ENCODE measurements around the gene FAM32A.

FAM32A gene

DNA sequence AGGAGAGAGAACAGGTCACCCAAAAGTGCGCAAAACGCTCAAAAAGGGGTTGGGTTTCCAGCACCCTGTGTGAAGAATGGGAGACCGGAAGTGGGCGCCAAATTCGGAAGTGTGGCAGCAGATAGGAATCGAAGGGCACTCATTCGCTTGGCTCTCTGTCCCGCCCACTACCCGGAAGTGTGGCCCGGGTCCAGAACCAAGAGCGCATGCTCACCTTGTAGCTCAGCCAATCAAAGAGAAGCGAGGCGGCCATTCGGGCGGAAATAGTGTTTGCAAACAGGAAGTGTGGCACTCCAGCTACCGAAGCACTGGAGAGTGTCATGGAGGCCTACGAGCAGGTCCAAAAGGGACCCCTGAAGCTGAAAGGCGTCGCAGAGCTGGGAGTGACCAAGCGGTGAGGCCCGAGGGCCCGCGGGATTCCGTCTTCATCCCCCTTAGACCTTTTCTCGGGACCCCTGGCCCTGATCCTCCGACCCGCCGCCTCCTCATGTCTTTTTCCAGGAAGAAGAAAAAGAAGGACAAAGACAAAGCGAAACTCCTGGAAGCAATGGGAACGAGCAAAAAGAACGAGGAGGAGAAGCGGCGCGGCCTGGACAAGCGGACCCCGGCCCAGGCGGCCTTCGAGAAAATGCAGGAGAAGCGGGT lies at the start of gene FAM32A:
FAM32A (plus strand) TSS at position 288 of the 645 bp plus-strand sequence; CDS start at position 321, 33 bp downstream.
- DNase-seq (ENCODE audit: low read depth in 2 of 2) = peak; percentile 96 to 98

DNA sequence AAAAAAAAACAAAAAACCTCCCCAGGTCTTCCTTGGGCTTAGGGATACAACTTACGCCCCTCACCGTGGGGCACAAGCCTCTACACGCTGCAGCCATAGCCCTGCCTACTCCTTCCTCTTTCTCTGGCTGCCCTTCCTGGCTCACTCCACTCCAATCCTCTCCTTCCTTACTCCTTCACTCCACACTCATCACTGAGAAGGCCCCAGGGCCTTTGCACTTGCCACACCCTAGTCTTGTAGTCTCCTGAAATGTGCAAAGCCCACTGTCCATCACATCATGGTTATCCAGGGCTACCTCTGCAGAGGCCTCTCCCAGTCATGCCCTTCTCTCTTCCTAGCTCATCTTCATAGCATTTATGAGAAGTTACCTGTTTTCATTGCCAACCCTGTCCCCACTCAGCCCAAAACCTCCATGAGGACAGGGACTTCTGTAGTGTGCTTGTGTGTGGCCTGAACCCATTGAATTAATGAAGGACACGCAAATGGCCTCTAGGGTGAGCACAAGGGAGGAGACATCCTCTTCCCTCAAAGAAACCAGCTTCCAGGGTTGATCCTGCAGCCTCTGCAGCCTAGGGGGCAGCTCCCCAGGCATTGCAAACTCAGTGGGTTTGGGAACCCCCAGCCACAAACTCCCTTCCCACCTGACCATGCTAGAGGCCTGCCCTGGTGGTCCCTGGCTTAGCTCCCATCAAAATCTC lies 49.6 kb upstream of the FAM32A start:
- no peak for DNase-seq (ENCODE audit: low read depth in 2 of 2)

DNA sequence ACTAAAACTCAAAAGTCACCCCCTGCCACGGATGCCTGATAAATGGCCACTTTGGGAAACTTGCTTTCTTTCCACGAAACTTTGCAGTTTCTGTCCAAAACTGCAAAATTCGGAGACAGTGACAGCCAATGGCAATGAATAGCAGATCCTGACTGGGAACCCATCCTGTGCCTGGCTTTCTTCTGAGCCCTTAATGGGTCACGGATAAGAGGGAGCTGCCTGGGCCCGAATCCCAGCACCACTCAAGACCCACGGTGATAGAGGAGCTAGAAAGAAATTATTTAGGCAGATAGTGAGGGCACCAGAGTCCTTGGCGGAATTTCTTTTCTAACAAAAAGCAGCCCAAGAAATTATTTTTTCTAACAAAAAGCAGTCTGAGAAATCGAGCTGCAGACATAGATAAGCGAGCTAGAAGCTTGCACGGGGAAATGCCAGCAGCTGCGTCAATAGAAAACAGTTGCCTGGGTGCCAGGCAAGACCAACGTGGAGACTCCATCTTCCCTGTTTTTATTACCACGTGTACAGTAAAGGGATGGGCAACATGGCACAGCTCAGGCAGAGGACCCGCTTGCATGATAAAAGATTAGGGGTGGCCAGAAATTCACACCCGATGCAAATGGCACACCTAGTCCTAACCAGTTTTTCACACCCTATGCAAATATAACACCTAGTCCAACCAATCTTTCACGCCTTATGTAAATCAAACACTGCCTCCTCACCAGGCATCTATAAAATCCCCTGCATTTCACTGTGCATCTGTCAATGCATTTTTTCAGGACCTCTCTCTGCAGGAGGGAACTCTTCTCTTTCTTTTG lies 48.8 kb upstream of the FAM32A start:
- no peak for DNase-seq (ENCODE audit: low read depth in 2 of 2)

DNA sequence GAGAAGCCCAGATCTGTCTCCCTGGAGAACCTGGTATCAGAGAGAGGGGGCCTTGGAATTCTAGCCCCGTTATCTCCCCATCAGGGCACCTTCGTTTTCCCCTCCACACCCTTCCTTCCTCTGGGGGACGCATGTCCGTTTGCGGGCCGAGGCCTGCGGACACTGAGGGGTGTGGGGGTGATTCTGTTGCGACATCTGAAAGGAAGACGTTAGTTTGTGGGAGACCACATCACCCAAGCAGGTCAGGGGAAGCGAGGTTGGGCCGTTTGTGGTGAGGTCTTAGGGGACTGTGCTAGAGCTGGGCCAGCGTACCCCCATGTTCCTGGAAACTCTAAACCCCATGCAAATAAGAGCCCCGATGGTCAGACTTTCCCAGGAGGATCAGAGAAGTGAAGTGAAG lies 45.5 kb upstream of the FAM32A start:
- no peak for DNase-seq (ENCODE audit: low read depth in 2 of 2)

DNA sequence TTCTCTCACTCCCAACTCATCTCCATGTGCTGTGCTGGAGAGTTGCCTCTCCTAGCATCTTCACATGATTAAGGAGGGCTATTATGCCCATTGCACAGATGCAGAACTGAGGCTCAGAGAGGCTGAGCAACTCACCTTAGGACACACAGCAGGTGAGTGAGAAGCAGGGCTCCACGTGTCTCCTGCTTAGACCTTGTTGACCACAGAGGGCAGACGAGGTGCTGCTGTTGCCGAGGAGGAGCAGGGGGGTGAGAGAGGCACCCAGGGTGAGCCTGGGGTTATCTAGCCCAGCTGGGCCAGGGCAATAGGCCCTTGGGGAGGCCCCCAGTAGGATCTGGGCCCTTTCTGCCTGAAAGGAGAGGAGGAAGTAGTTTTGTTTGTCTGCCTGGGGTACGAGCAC lies 44.2 kb upstream of the FAM32A start:
- DNase-seq (ENCODE audit: low read depth in 2 of 2) = no peak

DNA sequence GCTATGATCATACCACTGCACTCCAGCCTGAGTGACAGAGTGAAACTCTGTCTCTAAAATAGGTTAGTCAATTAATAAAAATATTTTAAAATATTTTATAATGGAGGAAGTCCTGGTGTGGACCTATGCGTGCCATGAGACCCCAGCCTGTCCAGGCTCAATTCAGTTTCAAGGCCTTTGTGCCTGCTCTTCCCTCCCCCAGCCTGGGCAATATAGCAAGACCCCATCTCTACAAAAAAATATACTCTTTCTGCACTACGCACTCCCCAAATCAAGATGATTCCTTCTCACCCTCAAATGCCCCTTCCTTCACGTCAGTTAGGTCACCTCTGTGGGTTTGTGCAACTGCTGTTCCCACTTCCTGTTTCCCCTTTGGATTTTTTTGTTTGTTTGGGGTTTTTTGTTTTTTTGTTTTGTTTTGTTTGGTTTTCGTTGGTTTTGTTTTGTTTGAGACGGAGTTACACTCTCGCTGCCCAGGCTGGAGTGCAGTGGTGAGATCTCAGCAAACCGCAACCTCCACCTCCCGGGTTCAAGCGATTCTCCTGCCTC lies 43.1 kb upstream of the FAM32A start:
- no peak for DNase-seq (ENCODE audit: low read depth in 2 of 2)

DNA sequence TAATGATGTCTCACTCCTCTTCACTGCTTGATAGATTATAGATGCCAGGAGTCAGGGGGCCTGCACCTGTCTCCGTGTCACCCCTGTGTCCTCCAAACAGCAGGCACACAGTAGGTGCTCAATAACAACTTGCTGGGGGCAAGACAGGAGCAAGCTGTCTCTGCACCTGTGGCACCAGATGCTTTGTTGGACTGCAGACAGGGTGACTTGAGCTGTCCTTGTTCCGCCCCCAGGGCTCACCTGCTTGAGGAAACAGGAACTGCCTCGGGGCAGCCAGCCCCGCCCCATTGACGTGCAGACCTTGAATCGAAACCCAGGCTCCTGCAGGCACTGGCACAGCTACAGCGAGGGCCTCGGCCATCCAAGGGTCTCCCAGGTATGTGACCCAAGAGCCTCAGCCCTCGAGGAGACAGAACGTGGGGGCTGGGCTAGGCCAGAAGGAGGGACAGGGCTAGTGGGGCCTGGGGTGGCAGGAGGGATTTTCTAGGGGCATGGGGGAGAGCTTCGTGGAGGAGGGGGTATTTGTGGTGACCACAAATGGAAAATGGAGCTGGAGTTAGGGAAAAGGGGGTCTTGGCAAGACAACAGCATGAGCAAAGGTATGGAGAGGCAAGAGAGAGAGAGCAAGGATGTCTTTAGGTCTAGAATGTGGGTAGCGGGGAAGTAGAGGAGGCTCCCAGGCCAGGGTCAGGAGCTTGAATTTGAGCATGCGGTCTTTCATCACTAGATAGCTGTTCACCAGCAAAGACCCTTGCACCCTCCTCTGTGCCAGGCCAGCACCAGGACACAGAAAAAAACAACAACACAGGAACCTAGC lies 41.6 kb upstream of the FAM32A start, which contains the start of gene HSH2D:
HSH2D (plus strand) TSS at position 287 of the 817 bp plus-strand sequence. CDS start 5,066 bp downstream, outside the sequence.
- DNase-seq (ENCODE audit: low read depth in 2 of 2) = peak; percentile 34 to 67

DNA sequence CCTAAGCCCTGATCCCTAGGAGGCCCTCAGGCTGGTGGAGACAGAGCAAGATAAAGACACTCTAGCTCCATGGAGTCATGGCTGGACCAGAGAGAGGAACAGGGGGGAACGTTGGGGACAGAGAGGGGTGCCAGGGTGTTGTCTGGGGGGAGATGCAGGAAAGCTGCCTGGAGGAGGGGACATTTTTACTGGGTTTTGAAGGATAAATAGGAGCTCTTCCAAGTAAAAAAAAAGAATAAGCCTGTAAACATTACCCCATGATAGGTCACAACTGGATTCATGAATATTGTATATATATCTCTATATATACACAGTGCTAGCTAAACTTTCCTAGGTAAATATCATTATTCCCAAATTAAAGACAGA lies 41.0 kb upstream of the FAM32A start:
- no peak for DNase-seq (ENCODE audit: low read depth in 2 of 2)

DNA sequence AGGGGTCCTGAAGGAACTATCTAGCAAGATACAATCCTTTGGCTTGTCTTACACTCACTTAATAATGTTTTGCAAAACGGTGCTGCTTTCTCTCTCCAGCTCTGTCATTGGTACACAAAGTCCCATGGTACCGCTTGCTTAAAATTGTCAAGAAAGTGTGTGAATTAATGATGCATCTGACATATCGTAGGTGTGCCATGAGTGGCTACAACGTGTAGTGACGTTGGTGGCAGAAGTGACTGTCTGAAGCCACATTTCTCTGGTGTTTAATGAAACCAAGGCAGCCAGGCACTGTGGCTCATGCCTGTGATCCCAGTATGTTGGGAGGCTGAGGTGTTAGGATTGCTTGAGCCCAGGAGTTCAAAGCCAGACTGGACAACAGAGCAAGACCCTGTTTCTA lies 39.1 kb upstream of the FAM32A start:
- no peak for DNase-seq (ENCODE audit: low read depth in 2 of 2)

DNA sequence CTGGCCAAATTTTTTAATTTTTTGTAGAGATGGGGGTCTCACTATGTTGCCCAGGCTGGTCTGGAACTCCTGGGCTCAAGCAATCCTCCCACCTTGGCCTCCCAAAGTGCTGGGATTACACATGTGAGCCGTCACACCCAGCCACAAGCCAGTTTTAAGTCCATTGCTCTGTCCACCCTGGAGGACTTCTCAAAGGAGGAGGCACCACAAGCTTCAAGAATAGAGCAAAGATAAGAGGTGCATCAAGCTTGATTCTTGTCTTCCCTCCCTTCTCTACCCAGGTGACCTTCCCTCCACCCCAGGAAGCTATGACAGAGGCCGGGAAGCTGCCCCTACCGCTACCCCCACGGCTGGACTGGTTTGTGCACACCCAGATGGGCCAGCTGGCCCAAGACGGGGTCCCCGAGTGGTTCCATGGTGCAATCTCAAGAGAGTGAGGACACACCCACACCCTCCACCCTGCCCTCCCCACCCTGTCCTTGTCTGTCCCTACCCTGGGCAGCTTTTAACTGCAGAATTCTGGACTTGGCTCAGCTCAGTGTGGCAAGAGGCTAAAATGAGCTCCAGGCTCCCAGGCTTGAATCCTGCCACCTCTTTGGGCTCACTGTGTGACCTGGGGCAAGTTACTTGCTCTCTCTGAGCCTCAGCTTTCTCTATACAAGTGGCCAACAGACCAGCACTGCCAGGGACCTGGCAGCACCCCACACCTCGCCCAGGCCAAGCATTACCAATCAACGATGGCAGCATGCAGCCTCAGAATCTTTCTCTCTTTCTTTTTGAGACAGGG lies 36.6 kb upstream of the FAM32A start:
- no peak for DNase-seq (ENCODE audit: low read depth in 2 of 2)

DNA sequence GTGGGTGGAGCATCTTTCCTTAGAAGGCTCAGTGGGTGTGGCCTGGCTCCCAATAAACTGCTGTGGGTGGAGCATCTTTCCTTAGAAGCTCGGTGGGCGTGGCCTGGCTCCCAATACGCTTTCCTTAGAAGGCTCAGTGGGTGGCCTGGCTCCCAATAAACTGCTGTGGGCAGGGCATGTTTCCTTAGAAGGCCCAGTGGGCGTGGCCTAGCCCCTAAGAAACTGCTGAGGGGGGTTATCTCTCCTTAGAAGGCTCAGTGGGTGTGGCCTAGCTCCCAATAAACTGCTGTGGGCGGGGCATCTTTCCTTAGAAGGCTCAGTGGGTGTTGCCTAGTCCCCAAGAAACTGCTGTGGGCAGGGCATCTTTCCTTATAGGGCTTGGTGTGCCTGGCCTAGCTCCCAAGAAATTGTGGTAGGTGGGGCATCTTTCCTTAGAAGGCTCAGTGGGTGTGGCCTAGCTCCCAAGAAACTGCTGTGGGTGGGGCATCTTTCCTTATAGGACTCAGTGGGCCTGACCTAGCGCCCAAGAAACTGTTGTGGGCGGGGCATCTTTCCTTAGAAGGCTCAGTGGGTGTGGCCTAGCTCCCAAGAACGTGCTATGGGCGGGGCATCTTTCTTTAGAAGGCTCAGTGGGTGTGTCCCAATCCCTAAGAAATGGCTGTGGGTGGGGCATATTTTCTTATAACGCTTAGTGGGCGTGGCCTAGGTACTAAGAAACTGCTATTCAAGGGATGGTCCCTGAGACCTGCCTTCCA lies 31.5 kb upstream of the FAM32A start:
- DNase-seq (ENCODE audit: low read depth in 2 of 2) = no peak

DNA sequence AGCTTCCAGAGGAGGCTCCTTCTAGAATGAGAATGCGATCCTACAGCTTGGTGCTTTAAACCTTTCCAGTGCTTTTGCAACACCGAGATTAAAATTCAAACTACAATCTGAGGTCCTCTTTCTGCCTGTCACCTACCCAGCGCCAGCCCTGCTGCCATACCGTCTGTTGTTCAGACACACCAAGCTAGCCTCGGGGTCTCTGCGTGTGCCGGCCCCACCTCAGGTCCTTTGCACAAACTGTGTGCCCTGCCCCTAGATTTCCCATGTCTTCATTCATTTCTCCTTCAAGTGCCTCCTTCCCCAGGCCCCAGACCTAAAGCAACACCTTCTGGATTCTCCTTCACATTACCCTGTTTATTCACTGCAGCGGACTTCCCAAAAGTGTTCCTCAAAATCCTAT lies 30.7 kb upstream of the FAM32A start:
- DNase-seq (ENCODE audit: low read depth in 2 of 2) = no peak

DNA sequence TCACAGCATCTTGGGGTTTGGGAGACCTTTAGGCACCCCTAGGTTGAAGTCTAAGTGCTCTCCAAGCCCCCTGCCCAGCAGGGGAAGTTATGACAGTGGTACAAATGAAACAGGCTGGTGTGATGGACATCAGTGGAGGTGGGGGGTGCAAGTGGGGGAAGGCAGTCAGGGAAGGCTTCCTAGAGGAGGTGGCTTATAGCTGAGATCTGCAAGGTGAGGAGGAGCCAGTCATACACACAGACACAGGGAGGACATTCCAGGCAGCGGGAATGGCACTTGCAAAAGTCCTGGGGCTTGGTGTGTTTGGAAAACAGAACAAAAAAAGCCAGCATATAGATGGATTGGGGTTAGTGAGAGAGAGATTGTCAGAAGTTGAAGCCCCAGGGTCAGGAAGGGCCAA lies 30.1 kb upstream of the FAM32A start:
- DNase-seq (ENCODE audit: low read depth in 2 of 2) = no peak

DNA sequence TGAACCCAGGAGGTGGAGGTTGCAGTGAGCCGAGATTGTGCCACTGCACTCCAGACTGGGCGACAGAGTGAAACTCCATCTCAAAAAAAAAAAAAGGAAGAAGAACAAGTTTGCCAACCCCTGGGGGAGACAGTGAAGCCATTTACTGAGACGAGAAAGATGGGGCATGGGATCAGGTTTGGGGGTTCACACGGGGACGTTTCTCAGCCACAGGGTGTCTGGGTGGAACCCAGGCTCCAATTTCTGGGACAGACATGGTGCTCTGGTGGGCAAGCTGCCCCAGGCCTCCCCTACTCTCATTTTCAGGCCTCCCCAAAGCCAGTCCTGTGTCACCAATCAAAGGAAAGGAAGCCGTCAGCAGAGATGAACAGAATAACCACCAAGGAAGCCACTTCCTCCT lies 28.3 kb upstream of the FAM32A start:
- no peak for DNase-seq (ENCODE audit: low read depth in 2 of 2)

DNA sequence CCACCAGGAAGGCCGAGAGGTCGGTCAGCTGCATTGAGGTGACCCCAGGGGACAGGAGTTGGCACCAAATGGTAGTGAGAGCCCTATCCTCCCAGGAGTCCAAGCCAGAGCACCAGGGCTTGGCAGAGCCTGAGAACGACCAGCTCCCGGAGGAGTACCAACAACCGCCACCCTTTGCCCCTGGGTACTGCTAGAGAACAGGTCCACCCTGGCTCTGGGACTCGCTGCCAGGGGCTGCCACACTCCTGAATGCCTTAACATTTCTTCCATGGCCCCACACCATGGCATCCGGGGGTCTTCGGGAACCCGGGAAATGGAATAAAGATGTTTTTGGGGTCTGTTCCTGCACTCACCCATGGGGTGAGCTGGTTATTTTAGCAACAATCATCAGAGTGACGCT lies 27.6 kb upstream of the FAM32A start:
- DNase-seq (ENCODE audit: low read depth in 2 of 2) = no peak

DNA sequence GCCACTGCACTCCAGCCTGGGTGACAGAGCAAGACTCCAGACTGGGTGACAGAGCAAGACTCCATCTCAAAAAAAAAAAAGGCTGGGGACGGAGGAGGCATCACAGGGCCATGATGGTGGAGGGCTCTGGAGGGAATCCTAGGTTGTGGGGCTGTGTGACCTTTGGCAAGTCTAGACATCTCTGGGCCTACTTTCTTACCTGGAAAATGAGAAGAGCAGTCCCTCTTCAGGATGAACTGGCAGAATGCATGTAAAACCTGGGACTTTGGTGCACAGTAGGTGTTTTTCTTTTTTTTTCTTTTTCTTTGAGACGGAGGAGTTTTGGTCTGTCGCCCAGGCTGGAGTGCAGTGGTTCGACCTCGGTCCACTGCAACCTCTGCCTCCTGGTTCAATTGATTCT lies 25.6 kb upstream of the FAM32A start:
- no peak for DNase-seq (ENCODE audit: low read depth in 2 of 2)

DNA sequence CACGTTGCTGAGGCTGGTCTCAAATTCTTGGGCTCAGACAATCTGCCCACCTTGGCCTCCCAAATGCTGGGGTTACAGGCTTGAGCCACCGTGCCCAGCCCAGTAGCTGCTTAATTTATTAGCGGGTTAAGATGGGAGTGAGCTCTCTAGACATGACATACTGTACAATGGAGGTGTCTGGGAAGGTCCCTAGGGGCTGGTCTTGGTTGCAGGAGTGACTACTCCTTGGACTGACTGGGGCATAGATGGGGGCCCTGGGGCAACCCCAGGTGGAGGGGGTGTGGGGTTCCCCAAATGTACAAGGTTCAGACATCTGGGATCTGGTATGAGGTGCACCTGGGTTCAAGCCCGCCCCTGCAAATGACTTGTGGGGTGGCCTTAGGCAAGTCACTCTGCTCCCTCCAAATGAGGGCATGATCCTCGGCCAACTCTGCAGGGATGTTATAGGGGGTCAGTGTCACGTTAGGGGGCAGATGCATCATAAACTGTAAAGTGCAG lies 24.7 kb upstream of the FAM32A start:
- no peak for DNase-seq (ENCODE audit: low read depth in 2 of 2)

DNA sequence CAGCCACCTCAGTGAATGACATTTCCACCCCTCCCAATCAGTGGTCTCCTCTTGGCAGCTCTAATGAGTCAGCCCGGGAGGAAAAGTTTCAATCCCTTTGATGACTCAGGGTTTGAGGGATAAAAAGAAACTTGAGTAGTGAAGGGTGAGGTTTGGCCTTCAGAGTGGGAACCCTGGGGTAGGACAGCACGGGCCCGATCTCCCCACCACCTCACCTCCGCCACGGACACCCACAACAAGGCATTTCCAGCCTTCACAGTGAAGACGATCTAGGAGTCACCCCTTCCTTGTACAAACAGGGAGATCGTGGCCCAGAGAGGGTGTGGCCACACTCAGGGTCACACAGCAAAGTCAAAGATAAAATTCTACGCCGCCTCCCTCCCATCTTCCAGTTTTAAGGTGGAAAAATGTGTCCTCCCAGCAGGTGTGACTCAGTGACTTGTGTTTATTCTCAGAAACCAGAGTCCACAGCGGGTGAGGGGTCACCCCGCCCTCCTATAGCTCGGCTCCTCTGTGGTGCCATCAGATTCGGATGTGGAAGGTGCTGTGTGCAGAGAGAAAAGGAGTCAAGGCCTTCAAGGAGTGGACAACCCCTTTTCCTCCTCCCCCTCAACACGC lies 24.2 kb upstream of the FAM32A start:
- peak in 1 of 2 donors; percentile 16 for DNase-seq (ENCODE audit: low read depth in 2 of 2)

DNA sequence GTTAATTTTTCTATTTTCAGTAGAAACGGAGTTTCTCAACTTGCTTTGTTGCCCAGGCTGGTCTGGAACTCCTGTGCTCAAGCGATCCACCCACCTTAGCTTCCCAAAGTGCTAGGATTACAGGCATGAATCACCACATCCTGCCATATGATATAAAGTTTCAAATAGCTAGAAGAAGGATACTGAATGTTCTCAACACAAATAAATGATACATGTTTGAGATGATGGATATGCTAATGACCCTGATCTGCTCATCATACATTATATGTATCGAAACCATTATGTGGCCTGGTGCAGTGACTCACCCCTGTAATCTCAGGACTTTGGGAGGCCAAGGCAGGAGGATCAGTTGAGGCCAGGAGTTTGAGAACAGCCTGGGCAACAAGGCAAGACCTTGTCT lies 23.4 kb upstream of the FAM32A start:
- no peak for DNase-seq (ENCODE audit: low read depth in 2 of 2)
